HG02870 (cell line): ENCODE results near the gene CDCP1.

ENCODE experiments used
- ATAC-seq: cut with Tn5 transposase; IDR thresholded peaks from one replicate; pipeline ENCODE4 v1.9.1; 2021; ENCODE audit warnings: mild to moderate bottlenecking, moderate library complexity; ENCODE audit not compliant: unreplicated experiment

The CDCP1 gene

DNA sequence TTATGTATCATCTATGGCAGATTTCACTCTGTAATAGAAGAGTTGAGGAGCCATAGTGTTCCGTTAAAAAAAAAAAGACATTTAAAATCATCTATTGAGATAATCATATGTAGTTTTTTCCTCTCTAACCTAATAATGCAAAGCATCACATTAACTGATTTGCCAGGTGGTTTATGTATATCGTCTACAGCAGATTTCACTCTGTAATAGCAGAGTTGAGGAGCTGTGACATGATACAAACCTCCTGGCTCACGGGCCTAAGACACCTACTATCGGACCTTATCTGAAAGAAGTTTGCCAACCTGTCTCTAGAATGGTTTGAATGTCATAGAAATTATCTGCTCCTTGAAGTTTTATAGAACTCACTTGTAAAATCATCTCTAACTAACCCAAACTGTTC, 29.8 kb downstream of the CDCP1 start:
- ATAC-seq, result no peak

DNA sequence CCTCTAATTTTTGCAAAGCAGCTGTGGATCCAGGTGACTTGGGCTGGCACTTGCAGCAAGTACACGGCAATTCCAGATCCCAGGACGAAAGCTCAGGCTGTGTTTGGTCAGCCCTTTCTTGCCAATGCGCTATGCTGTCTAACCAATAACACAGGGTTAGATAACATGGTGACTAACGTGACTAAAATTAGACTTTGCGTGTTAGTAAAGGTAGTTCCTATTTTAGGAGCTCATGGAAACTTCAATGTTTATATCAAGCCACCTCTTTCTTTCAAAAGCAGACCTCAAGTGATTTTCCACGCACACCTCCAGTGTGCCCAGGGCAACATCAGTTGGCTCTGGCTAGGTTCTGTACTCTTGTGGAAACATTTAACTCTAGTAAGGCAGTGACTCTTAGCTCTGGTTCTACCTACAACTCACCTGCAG, 32.5 kb downstream of the CDCP1 start:
- ATAC-seq, result no peak

DNA sequence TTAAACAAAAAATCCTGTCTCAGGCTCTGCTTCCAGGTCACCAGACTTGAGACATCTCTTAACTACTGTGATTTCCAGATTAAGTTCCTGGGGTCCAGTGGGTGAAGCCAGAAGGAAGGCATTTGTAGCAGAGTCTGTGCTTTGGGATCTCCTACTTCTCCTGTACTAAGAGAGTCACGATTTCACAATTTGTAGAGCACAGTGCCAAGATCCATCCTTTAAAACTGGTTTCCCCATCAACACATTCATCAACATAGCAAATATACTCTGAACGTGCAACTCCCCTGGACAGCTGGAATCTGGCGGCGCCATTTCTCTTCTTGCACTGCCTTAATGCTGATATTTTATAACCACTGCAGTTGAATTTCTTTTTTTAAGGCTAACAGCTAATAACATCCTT, 33.2 kb downstream of the CDCP1 start:
- ATAC-seq, result no peak

- no peak for ATAC-seq
Measured at GRCh38 chr3:45110509-45110833, 35.7 kb downstream of the CDCP1 start.

GRCh38 chr3:45109771-45110508, 36.2 kb downstream of the CDCP1 start:
- no peak for ATAC-seq

GRCh38 chr3:45106874-45107273, 39.3 kb downstream of the CDCP1 start:
- ATAC-seq, result no peak

DNA sequence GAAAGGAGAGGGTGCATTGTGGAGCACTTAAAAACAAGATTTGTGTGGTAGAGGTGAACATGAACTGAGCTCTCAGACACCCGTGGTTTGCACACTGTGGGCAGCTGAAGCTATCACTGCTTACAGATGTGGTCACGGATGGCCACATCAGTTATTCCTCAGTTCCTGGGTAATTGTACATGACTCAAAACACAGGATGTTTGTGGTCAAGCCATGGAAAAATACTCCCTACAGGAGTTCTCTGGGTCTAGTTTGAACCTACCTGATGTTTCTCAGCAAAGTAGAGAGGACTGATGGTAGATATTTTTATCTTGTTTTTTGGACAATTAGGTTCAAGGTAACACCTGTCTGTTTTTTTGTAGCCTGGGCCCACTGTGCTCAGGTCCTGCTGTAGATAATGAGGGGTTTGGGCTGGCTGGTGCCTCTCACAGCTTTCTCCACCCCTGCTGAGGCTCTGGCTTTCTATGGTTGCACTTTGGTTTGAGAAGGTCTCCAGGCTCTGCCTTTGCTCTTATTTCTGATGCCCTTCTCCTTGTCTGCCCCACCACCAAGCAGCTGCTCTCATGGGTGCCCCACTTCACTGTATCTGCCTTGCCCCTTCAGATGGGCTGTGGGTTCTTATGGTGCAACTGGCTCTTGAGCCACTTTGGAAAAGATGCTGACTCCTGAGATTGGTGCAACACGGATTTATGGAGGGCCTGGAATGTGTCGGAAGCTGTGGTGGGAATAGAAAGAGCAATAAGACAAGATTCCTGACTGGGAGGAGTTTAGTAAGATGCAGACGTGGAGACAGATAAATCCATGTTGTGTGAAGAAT, 40.1 kb downstream of the CDCP1 start:
- ATAC-seq, result no peak

- ATAC-seq, result no peak
Measured at GRCh38 chr3:45104715-45105711, 41.2 kb downstream of the CDCP1 start.

GRCh38 chr3:45103753-45104714, 42.1 kb downstream of the CDCP1 start:
- ATAC-seq, result no peak

- ATAC-seq, result no peak
Measured at GRCh38 chr3:45103334-45103733, 42.8 kb downstream of the CDCP1 start.

DNA sequence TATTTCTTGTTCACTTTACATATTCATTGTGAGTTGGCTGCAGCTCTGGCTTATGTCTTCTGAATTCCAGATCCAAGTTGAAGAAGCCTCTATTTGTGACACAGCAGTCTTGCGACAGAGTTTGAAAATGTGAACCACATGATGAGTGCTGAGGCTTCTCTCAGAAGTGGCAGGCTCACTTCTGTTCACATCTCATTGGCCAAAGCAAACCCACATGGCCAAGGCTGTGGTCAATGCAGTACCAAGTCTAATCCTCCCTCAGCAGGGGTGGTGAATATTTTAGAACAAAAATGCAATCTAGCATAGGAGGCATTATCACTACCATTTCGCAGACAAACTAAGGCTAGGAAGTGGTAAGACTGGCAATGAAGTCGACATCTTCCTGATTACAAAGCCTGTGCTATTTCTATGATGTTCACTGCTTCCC, 45.2 kb downstream of the CDCP1 start:
- no peak for ATAC-seq

- no peak for ATAC-seq
Measured at GRCh38 chr3:45098310-45098709, 47.9 kb downstream of the CDCP1 start.

GRCh38 chr3:45097296-45097883, 48.8 kb downstream of the CDCP1 start:
- no peak for ATAC-seq

DNA sequence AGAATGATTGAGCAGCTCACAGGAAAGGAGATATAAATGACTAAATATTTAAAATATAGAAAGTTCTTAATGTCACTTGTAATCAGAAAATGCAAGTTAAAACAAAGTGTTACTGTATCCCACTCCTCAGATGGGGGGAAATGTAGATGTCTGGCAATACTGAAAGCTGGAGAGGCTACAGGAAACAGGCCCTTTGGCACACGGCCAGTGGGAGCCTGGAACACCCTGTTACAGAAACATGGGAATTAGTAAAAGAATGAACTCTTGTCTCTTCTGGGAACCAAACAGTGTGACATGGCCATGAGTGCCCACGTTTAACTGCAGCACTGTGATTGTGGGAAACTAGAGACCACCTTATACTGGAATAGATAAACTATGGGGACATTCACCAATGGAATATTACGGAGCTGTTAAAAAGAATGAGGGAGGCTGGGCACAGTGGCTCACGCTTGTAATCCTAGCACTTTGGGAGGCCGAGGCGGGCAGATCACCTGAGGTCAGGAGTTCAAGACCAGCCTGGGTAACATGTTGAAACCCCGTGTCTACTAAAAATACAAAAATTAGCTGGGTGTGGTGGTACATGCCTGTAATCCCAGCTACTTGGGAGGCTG, 50.2 kb downstream of the CDCP1 start:
- no peak for ATAC-seq

- no peak for ATAC-seq
Measured at GRCh38 chr3:45093176-45093575, 53.0 kb downstream of the CDCP1 start.

DNA sequence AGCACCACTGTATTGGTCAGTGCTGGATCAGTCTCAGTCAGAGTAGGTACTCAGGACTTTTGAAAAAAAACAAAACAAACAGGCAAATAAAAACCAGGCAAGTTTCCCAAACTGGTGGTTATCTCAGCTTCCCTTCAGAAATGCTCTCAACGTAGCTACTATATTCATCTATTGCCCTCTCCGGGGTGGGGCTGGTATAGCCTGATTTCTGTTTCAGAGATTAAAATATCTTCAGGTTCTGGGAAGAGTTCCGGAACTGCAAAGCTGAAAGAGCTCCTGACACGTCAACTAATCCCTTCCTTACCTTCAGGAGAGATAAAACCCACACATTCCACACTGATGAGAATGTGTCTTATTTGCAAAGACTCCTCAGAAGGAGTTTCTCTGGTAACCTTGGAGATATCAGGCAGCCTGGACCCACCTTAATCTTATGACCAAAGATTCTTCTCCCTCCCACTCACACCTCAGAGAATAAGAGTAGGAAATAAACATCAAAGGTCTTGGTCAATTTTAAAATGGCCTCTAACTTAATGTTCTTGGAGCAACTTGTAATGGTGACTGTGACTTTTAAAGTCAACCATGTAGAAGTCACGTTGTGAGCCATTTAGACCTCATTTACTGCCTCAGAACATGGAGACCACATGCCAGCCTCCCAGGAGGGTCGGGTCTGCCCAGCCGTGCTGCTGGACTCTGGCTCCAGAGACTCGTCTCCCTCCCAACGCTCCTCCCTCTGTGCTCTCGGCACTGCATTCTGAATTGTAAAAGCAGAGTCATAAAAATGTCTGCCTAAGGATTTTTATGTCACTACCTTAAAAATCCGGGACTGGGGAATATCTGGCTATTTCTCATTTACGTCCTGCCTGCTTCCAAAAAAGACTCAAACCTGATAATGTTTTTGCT, 53.8 kb downstream of the CDCP1 start:
- ATAC-seq, result no peak

GRCh38 chr3:45090855-45091254, 55.3 kb downstream of the CDCP1 start:
- ATAC-seq, result no peak
